SK-N-SH treated with all-trans-retinoic acid at 6 μM for 48 hours (cell line): ENCODE data around the gene NTNG1.

ENCODE experiments used
- ATAC-seq: fragments of 200-7000 bp; cut with Tn5 transposase; 3 replicates; pipeline ENCODE4 v1.9.1; 2020; ENCODE audit warnings: mild to moderate bottlenecking, moderate library complexity
- ARNTL ChIP-seq: fragments of 450-650 bp; formaldehyde crosslinking; IDR thresholded peaks from 2 replicates; pipeline ENCODE4 v1.5.0; 2020; ENCODE audit warnings: low read depth, mild to moderate bottlenecking, moderate library complexity, borderline replicate concordance
- BACH2 ChIP-seq: fragments of 250-450 bp; sonication (Bioruptor Pico); IDR thresholded peaks from 2 replicates; pipeline ENCODE4 v1.9.0; 2021; ENCODE audit warnings: mild to moderate bottlenecking, borderline replicate concordance
- CSDC2 ChIP-seq: fragments of 250-450 bp; sonication (Bioruptor Pico); IDR thresholded peaks from 2 replicates; pipeline ENCODE4 v1.5.0; 2020; ENCODE audit warnings: mild to moderate bottlenecking, moderate library complexity
- GLIS3 ChIP-seq: fragments of 250-450 bp; sonication (Bioruptor Pico); IDR thresholded peaks from 2 replicates; pipeline ENCODE4 v1.5.0; 2020; ENCODE audit warnings: mild to moderate bottlenecking, moderate library complexity
- ISL1 ChIP-seq: fragments of 250-450 bp; sonication (Bioruptor Pico); IDR thresholded peaks from 2 replicates; pipeline ENCODE4 v2.1.2; 2022; ENCODE audit warnings: mild to moderate bottlenecking, moderate library complexity
- OSR1 ChIP-seq: fragments of 250-450 bp; sonication (Bioruptor Pico); IDR thresholded peaks from 2 replicates; pipeline ENCODE4 v1.8.0; 2022; ENCODE audit warnings: moderate library complexity, mild to moderate bottlenecking, inconsistent platforms
- RARB ChIP-seq: fragments of 250-450 bp; sonication (Bioruptor Pico); IDR thresholded peaks from 2 replicates; pipeline ENCODE4 v1.8.0; 2021; ENCODE audit warnings: mild to moderate bottlenecking, moderate library complexity
- SNAI2 ChIP-seq: fragments of 250-450 bp; sonication (Bioruptor Pico); IDR thresholded peaks from 2 replicates; pipeline ENCODE4 v1.5.0; 2020; ENCODE audit warnings: mild to moderate bottlenecking, moderate library complexity
- TCF4 ChIP-seq: fragments of 250-450 bp; sonication (Bioruptor Pico); IDR thresholded peaks from 2 replicates; pipeline ENCODE4 v1.8.0; 2021; ENCODE audit warnings: mild to moderate bottlenecking, moderate library complexity, borderline replicate concordance
- TOX ChIP-seq: fragments of 250-450 bp; sonication (Bioruptor Pico); IDR thresholded peaks from 2 replicates; pipeline ENCODE4 v1.8.0; 2021; ENCODE audit warnings: mild to moderate bottlenecking, moderate library complexity, borderline replicate concordance
- ZC3H10 ChIP-seq: fragments of 250-450 bp; sonication (Bioruptor Pico); IDR thresholded peaks from 2 replicates; pipeline ENCODE4 v1.5.1; 2021; ENCODE audit warnings: mild to moderate bottlenecking, moderate library complexity
- ZFP3 ChIP-seq: fragments of 250-450 bp; sonication (Bioruptor Pico); IDR thresholded peaks from 2 replicates; pipeline ENCODE4 v1.5.0; 2020; ENCODE audit warnings: mild to moderate bottlenecking, moderate library complexity
- ZFP30 ChIP-seq: fragments of 450-650 bp; formaldehyde crosslinking; IDR thresholded peaks from 2 replicates; pipeline ENCODE4 v1.5.0; 2022; ENCODE audit warnings: mild to moderate bottlenecking, moderate library complexity
- ZNF565 ChIP-seq: fragments of 450-650 bp; formaldehyde crosslinking; conservative IDR thresholded peaks from 2 replicates; pipeline ENCODE4 v1.5.0; 2020; ENCODE audit warnings: low read depth, mild to moderate bottlenecking, moderate library complexity
- ZNF70 ChIP-seq: fragments of 450-650 bp; formaldehyde crosslinking; IDR thresholded peaks from 2 replicates; pipeline ENCODE4 v1.5.0; 2020; ENCODE audit warnings: mild to moderate bottlenecking, moderate library complexity
- ZNF8 ChIP-seq: fragments of 450-650 bp; formaldehyde crosslinking; IDR thresholded peaks from 2 replicates; pipeline ENCODE4 v1.5.0; 2020; ENCODE audit warnings: mild to moderate bottlenecking, moderate library complexity
- TF ChIP-seq, protein P1 (sequence below): fragments of 250-450 bp; sonication (Bioruptor Pico); IDR thresholded peaks from 2 replicates; pipeline ENCODE4 v1.5.0; 2020; ENCODE audit warnings: mild to moderate bottlenecking, moderate library complexity
- TF ChIP-seq, protein P2 (sequence below): fragments of 250-450 bp; sonication (Bioruptor Pico); IDR thresholded peaks from 2 replicates; pipeline ENCODE4 v1.8.0; 2021; ENCODE audit warnings: low read depth, mild to moderate bottlenecking, moderate library complexity, borderline replicate concordance
- TF ChIP-seq, protein P3 (sequence below): fragments of 250-450 bp; sonication (Bioruptor Pico); IDR thresholded peaks from 2 replicates; pipeline ENCODE4 v1.8.0; 2020; ENCODE audit warnings: mild to moderate bottlenecking, moderate library complexity, borderline replicate concordance
- TF ChIP-seq, protein P4 (sequence below): fragments of 250-450 bp; sonication (Bioruptor Pico); IDR thresholded peaks from 2 replicates; pipeline ENCODE4 v1.5.1; 2021; ENCODE audit warnings: mild to moderate bottlenecking, moderate library complexity

The NTNG1 gene

DNA sequence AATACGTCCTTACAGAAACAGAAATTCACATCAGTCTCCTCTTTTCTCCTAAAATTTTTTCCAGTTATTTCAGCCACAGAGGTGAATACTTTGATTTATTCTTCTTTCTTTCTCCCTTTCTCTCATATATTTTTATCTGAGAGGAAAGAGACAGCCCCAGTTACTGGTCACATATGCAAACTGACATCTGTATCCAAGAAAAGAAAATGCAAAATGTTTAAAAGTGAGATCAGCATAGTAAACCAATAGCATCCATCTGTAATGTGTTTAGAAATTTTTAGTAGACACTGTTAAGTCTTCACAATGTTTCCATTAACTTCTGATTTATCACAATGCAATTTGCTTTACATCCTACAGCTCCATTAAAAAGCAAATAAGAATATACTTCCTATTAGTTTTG, 53.5 kb downstream of the NTNG1 start:
- TF ChIP-seq, protein P1, sequence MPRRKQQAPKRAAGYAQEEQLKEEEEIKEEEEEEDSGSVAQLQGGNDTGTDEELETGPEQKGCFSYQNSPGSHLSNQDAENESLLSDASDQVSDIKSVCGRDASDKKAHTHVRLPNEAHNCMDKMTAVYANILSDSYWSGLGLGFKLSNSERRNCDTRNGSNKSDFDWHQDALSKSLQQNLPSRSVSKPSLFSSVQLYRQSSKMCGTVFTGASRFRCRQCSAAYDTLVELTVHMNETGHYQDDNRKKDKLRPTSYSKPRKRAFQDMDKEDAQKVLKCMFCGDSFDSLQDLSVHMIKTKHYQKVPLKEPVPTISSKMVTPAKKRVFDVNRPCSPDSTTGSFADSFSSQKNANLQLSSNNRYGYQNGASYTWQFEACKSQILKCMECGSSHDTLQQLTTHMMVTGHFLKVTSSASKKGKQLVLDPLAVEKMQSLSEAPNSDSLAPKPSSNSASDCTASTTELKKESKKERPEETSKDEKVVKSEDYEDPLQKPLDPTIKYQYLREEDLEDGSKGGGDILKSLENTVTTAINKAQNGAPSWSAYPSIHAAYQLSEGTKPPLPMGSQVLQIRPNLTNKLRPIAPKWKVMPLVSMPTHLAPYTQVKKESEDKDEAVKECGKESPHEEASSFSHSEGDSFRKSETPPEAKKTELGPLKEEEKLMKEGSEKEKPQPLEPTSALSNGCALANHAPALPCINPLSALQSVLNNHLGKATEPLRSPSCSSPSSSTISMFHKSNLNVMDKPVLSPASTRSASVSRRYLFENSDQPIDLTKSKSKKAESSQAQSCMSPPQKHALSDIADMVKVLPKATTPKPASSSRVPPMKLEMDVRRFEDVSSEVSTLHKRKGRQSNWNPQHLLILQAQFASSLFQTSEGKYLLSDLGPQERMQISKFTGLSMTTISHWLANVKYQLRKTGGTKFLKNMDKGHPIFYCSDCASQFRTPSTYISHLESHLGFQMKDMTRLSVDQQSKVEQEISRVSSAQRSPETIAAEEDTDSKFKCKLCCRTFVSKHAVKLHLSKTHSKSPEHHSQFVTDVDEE (CRISPR knock-in tag): no peak
- no peak for TF ChIP-seq RARB
- no peak for TF ChIP-seq ZNF8
- TF ChIP-seq ZFP3: no peak
- no peak for TF ChIP-seq SNAI2 (CRISPR knock-in tag)
- ATAC-seq: no peak

DNA sequence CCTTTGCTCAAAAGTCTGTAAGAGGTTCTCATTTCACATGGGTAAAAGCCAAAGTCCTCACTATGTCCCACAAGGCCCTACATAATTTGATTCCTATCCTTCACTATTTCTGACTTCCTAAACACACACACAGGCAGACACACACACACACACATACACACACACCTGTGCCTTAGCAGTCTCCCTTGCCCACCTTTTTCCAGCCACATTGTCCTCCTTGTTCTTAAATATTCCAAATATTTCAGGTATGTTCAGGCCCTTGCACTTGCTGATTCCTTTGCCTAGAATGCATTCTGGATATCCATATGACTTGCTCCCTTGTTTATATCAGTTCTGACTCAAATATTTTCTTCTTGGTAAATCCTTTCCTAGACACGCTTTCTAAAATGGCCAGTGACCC, 54.6 kb downstream of the NTNG1 start:
- TF ChIP-seq CSDC2 (CRISPR knock-in tag) (no peak), GLIS3 (no peak), ZNF70 (CRISPR knock-in tag) (no peak), ZNF8 (no peak), OSR1 (no peak), ISL1 (no peak), RARB (no peak), ZFP30 (CRISPR knock-in tag) (no peak), SNAI2 (CRISPR knock-in tag) (no peak), ZC3H10 (CRISPR knock-in tag) (no peak), BACH2 (CRISPR knock-in tag) (no peak), ZFP3 (no peak), TOX (CRISPR knock-in tag) (no peak), TCF4 (CRISPR knock-in tag) (no peak)
- TF ChIP-seq, protein P2, sequence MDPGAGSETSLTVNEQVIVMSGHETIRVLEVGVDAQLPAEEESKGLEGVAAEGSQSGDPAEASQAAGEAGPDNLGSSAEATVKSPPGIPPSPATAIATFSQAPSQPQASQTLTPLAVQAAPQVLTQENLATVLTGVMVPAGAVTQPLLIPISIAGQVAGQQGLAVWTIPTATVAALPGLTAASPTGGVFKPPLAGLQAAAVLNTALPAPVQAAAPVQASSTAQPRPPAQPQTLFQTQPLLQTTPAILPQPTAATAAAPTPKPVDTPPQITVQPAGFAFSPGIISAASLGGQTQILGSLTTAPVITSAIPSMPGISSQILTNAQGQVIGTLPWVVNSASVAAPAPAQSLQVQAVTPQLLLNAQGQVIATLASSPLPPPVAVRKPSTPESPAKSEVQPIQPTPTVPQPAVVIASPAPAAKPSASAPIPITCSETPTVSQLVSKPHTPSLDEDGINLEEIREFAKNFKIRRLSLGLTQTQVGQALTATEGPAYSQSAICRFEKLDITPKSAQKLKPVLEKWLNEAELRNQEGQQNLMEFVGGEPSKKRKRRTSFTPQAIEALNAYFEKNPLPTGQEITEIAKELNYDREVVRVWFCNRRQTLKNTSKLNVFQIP (CRISPR knock-in tag): no peak
- TF ChIP-seq, protein P3, sequence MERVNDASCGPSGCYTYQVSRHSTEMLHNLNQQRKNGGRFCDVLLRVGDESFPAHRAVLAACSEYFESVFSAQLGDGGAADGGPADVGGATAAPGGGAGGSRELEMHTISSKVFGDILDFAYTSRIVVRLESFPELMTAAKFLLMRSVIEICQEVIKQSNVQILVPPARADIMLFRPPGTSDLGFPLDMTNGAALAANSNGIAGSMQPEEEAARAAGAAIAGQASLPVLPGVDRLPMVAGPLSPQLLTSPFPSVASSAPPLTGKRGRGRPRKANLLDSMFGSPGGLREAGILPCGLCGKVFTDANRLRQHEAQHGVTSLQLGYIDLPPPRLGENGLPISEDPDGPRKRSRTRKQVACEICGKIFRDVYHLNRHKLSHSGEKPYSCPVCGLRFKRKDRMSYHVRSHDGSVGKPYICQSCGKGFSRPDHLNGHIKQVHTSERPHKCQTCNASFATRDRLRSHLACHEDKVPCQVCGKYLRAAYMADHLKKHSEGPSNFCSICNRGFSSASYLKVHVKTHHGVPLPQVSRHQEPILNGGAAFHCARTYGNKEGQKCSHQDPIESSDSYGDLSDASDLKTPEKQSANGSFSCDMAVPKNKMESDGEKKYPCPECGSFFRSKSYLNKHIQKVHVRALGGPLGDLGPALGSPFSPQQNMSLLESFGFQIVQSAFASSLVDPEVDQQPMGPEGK: no peak
- TF ChIP-seq, protein P4, sequence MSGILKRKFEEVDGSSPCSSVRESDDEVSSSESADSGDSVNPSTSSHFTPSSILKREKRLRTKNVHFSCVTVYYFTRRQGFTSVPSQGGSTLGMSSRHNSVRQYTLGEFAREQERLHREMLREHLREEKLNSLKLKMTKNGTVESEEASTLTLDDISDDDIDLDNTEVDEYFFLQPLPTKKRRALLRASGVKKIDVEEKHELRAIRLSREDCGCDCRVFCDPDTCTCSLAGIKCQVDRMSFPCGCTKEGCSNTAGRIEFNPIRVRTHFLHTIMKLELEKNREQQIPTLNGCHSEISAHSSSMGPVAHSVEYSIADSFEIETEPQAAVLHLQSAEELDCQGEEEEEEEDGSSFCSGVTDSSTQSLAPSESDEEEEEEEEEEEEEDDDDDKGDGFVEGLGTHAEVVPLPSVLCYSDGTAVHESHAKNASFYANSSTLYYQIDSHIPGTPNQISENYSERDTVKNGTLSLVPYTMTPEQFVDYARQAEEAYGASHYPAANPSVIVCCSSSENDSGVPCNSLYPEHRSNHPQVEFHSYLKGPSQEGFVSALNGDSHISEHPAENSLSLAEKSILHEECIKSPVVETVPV: no peak
- TF ChIP-seq, protein P1 (CRISPR knock-in tag): no peak
- no peak for ATAC-seq

DNA sequence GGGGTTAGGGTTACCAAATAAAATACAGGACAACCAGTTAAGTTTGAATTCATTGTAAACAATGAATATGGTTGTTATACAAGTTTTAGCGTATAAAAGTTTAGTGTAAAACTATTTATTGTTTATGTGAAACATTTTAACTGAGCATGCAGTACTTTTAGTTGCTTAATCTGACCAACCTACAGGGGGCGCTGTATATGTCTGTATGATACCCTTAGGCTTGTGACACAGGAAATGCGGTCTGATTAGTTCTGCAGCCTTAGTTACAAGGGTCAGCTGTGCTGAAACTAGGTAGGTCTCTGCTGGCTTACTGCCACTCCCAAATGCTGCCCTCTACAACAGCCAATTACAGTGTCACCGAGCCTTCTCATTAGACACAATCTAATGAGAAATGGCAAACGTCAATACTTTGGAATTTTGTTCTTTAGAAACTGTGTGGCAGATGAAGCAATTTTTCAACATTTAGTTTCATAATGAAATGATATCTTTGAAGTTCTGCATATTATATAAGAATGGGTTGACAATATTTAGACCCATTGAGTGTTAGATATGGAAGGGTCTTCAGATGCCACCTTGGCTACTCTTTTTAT, 56.2 kb downstream of the NTNG1 start:
- ATAC-seq: no peak
- TF ChIP-seq, protein P2 (CRISPR knock-in tag): no peak
- no peak for TF ChIP-seq TOX (CRISPR knock-in tag)
- no peak for TF ChIP-seq ZFP3
- TF ChIP-seq, protein P3: no peak
- TF ChIP-seq TCF4 (CRISPR knock-in tag): no peak
- no peak for TF ChIP-seq ARNTL (CRISPR knock-in tag)
- TF ChIP-seq ZFP30 (CRISPR knock-in tag): no peak
- no peak for TF ChIP-seq RARB
- no peak for TF ChIP-seq SNAI2 (CRISPR knock-in tag)
- TF ChIP-seq BACH2 (CRISPR knock-in tag): no peak
- TF ChIP-seq, protein P4: no peak
- TF ChIP-seq ZC3H10 (CRISPR knock-in tag): no peak
- no peak for TF ChIP-seq ZNF8
- no peak for TF ChIP-seq ZNF565 (CRISPR knock-in tag)
- TF ChIP-seq OSR1: no peak
